K562 (cell line): ENCODE measurements around the gene NBPF3. TPM values are rescaled to one million over a fixed set of nuclear protein-coding genes. Genes with fewer than 3 reads are reported as not detected.

Experiments
- FOXK1 ChIP-seq: sonication (generic); formaldehyde crosslinking; IDR thresholded peaks from 2 replicates; pipeline ENCODE4 v1.8.0; 2022; ENCODE audit warnings: missing genetic modification reagents, mild to moderate bottlenecking, borderline replicate concordance
- NR2C1 ChIP-seq, 2 experiments: fragments of 450-650 bp; IDR thresholded peaks; 2 replicates each; pipeline ENCODE4 v1.6.1; 2017; ENCODE audit warnings: mild to moderate bottlenecking in 2 of 2, antibody characterized with exemption in 1 of 2, inconsistent platforms in 1 of 2, missing compliant biosample characterization in 1 of 2, missing genetic modification characterization in 1 of 2
- RAD21 ChIP-seq, 2 experiments: fragments of 250-450 bp in 1 of 2; fragments of 450-650 bp in 1 of 2; sonication (Bioruptor Pico) in 1 of 2; formaldehyde crosslinking in 1 of 2; IDR thresholded peaks in 1 of 2; conservative IDR thresholded peaks in 1 of 2; 2 replicates each; pipeline versions ENCODE4 v1.4.0 to v1.8.0; 2020 to 2022; ENCODE audit warnings: mild to moderate bottlenecking in 2 of 2, moderate library complexity in 1 of 2
- TFAP4 ChIP-seq: sonication (generic); formaldehyde crosslinking; IDR thresholded peaks from 2 replicates; pipeline ENCODE4 v1.8.0; 2022; ENCODE audit warnings: missing genetic modification reagents, mild to moderate bottlenecking, moderate library complexity, borderline replicate concordance
- ZFP36 ChIP-seq: fragments of 150-350 bp; IDR thresholded peaks from 2 replicates; pipeline ENCODE4 v1.6.1; 2018; ENCODE audit warnings: low read length, low read depth; ENCODE audit not compliant: partially characterized antibody
- ZNF232 ChIP-seq: sonication (generic); formaldehyde crosslinking; IDR thresholded peaks from 2 replicates; pipeline ENCODE4 v1.8.0; 2022; ENCODE audit warnings: mild to moderate bottlenecking, missing genetic modification reagents
- ZSCAN32 ChIP-seq: fragments of 450-650 bp; formaldehyde crosslinking; IDR thresholded peaks from 2 replicates; pipeline ENCODE4 v1.4.0; 2020; ENCODE audit warnings: mild to moderate bottlenecking, moderate library complexity
- polyA plus RNA-seq, 8 experiments: library from polyadenylated mRNA; depleted of rRNA in 4 of 8; stranded (reverse) in 5 of 8; unstranded in 3 of 8; fragments of >200 nt; fragmentation: Nextera tagmentation in 2 of 8; fragmentation: Illumina TruSeq in 1 of 8; extraction: Ambion mirVana in 2 of 8; extraction: Trizol in 1 of 8; gene quantifications; 2 replicates each; pipeline versions ENCODE4 v1.2.1 to v1.2.3, GENCODE V29; 2011 to 2014; ENCODE audit warnings: inconsistent platforms in 1 of 8, missing spikeins in 1 of 8
- total RNA-seq, 7 experiments: library from RNA; depleted of rRNA in 6 of 7; stranded (reverse); fragments of >200 nt in 6 of 7; fragmentation: Illumina TruSeq in 2 of 7; extraction: Trizol in 2 of 7; gene quantifications; 2 replicates each; pipeline versions ENCODE4 v1.2.1 to v1.2.3, GENCODE V29; 2011 to 2021; ENCODE audit warnings: low replicate concordance in 1 of 7
- TF ChIP-seq, protein P1 (sequence below), 3 experiments: IDR thresholded peaks in 2 of 3; conservative IDR thresholded peaks in 1 of 3; 2 replicates each; pipeline ENCODE4 v1.5.1; 2011 to 2012; ENCODE audit warnings: low read length in 3 of 3, mild to moderate bottlenecking in 3 of 3, control low read depth in 2 of 3, improper control_type of control experiment in 1 of 3, inconsistent platforms in 1 of 3, low read depth in 1 of 3, mixed read lengths in 1 of 3, moderate library complexity in 1 of 3; ENCODE audit not compliant: insufficient read depth in 2 of 3
- TF ChIP-seq, protein P2 (sequence below): sonication (generic); formaldehyde crosslinking; IDR thresholded peaks from 2 replicates; pipeline ENCODE4 v1.5.0; 2020; ENCODE audit warnings: missing genetic modification reagents
- TF ChIP-seq, protein P3 (sequence below): sonication (generic); formaldehyde crosslinking; IDR thresholded peaks from 2 replicates; pipeline ENCODE4 v1.8.1; 2022; ENCODE audit warnings: missing genetic modification reagents

The NBPF3 gene
- total and polyA plus RNA-seq, 9 of the 15 experiments (the other 6 are each of a cell fraction or from before 2014, with no cell fraction given): 1.5 to 7.3 (median 5.4) TPM

DNA sequence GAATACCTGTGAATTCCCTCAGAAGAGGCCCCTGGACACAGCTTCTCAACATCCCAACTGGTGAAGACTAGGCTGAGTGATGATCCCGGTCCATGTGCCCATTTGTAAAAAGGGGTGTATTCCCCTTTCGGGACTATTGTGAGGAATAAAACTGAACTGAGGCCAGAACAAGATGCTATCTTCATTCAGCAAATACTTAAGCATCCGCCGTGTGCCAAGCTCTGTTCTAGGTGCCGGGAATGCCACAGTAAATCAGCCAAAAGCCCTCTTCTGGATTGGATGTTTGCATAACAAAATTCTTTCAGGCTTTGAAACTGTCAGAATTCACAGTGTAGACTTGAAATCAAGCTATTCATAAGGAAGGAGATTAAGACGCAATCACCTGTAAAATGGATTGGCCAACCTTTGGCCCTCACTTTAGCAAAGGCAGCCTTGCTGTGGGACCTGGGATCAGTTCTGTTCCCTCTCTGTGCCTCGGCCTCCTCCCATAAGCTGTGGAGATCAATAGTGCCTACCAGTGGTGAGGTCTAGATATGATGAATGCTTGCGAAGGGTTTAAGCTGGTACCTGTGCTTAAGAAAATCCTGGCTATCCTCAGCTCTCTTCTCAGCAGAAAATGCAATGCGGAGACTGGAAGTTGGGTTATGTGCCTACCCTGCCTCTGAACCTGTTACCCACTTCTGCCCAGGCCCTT lies 71.1 kb downstream of the NBPF3 start (continued):
- peak in 1 of 2 experiments; percentile 46; a peak in 2 of 4 replicates for TF ChIP-seq RAD21 (CRISPR knock-in tag; conservative IDR thresholded peaks at IDR 0.05 in 1 of 2, IDR thresholded peaks at IDR 0.05 in 1 of 2)
- TF ChIP-seq ZFP36: peak; percentile 53
- TF ChIP-seq, protein P1, sequence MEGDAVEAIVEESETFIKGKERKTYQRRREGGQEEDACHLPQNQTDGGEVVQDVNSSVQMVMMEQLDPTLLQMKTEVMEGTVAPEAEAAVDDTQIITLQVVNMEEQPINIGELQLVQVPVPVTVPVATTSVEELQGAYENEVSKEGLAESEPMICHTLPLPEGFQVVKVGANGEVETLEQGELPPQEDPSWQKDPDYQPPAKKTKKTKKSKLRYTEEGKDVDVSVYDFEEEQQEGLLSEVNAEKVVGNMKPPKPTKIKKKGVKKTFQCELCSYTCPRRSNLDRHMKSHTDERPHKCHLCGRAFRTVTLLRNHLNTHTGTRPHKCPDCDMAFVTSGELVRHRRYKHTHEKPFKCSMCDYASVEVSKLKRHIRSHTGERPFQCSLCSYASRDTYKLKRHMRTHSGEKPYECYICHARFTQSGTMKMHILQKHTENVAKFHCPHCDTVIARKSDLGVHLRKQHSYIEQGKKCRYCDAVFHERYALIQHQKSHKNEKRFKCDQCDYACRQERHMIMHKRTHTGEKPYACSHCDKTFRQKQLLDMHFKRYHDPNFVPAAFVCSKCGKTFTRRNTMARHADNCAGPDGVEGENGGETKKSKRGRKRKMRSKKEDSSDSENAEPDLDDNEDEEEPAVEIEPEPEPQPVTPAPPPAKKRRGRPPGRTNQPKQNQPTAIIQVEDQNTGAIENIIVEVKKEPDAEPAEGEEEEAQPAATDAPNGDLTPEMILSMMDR (IDR thresholded peaks at IDR 0.05 in 2 of 3, conservative IDR thresholded peaks at IDR 0.05 in 1 of 3; ENCODE audit: insufficient read depth in 2 of 3, low read depth in 1 of 3, low read length in 3 of 3): peak; percentile 33 to 49 (median 36); a peak in 4 of 6 replicates
- no peak for TF ChIP-seq TFAP4 (CRISPR knock-in tag)
- TF ChIP-seq, protein P2, sequence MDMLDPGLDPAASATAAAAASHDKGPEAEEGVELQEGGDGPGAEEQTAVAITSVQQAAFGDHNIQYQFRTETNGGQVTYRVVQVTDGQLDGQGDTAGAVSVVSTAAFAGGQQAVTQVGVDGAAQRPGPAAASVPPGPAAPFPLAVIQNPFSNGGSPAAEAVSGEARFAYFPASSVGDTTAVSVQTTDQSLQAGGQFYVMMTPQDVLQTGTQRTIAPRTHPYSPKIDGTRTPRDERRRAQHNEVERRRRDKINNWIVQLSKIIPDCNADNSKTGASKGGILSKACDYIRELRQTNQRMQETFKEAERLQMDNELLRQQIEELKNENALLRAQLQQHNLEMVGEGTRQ: no peak
- no peak for TF ChIP-seq FOXK1
- TF ChIP-seq NR2C1 (IDR thresholded peaks at IDR 0.05): no peak
- no peak for TF ChIP-seq NR2C1 (tag; IDR thresholded peaks at IDR 0.05)
- no peak for TF ChIP-seq ZNF232 (CRISPR knock-in tag)
- TF ChIP-seq, protein P3, sequence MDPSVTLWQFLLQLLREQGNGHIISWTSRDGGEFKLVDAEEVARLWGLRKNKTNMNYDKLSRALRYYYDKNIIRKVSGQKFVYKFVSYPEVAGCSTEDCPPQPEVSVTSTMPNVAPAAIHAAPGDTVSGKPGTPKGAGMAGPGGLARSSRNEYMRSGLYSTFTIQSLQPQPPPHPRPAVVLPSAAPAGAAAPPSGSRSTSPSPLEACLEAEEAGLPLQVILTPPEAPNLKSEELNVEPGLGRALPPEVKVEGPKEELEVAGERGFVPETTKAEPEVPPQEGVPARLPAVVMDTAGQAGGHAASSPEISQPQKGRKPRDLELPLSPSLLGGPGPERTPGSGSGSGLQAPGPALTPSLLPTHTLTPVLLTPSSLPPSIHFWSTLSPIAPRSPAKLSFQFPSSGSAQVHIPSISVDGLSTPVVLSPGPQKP (CRISPR knock-in tag): no peak
- TF ChIP-seq ZSCAN32: no peak
